Naive B cell (primary cell): ENCODE measurements around the gene FAM221B. TPM values are rescaled to one million over a fixed set of nuclear protein-coding genes. Genes with fewer than 3 reads are reported as not detected.

Source experiments
- ATAC-seq, 2 donors: fragments of 150-1000 bp; cut with Tn5 transposase; 2 replicates each; pipeline ENCODE4 v1.10.0; 2021; ENCODE audit warnings: low read depth in 2 of 2, mild to moderate bottlenecking in 2 of 2, moderate library complexity in 2 of 2
- DNase-seq: peaks from one replicate; pipeline ENCODE4 v3.0.0; 2022
- H3K27ac Mint-ChIP-seq, 6 donors: one replicate each; pipeline ENCODE4 v1.8.0; 2020 to 2022; ENCODE audit warnings: mild to moderate bottlenecking in 6 of 6, mixed read lengths in 6 of 6, moderate library complexity in 5 of 6, inconsistent platforms in 2 of 6
- H3K27me3 Mint-ChIP-seq, 3 donors: one replicate each; pipeline ENCODE4 v1.8.0; 2021 to 2022; ENCODE audit warnings: mixed read lengths in 3 of 3, mild to moderate bottlenecking in 1 of 3
- H3K36me3 Mint-ChIP-seq, 2 donors: one replicate each; pipeline ENCODE4 v1.8.0; 2020 to 2022; ENCODE audit warnings: mixed read lengths in 2 of 2, inconsistent platforms in 1 of 2, mild to moderate bottlenecking in 1 of 2
- H3K4me1 Mint-ChIP-seq, 3 donors: one replicate each; pipeline ENCODE4 v1.8.0; 2020 to 2022; ENCODE audit warnings: mixed read lengths in 3 of 3, inconsistent platforms in 1 of 3, mild to moderate bottlenecking in 1 of 3, moderate library complexity in 1 of 3
- H3K4me3 Mint-ChIP-seq, 8 donors: one replicate each; pipeline ENCODE4 v1.8.0; 2020 to 2022; ENCODE audit warnings: mild to moderate bottlenecking in 8 of 8, mixed read lengths in 8 of 8, moderate library complexity in 8 of 8, inconsistent platforms in 2 of 8
- H3K9me3 Mint-ChIP-seq, 7 donors: one replicate each; pipeline ENCODE4 v1.8.0; 2020 to 2022; ENCODE audit warnings: mixed read lengths in 7 of 7, mild to moderate bottlenecking in 5 of 7, inconsistent platforms in 2 of 7, moderate library complexity in 1 of 7
- polyA plus RNA-seq, 6 donors: library from polyadenylated mRNA; unstranded; fragments of 300-500 nt; fragmentation: Illumina TruSeq; gene quantifications; one replicate each; pipeline ENCODE4 v1.2.3, GENCODE V29; 2021; ENCODE audit warnings: low read depth in 6 of 6

Gene FAM221B
- polyA plus RNA-seq, 6 donors from 2014 or later = not detected

DNA sequence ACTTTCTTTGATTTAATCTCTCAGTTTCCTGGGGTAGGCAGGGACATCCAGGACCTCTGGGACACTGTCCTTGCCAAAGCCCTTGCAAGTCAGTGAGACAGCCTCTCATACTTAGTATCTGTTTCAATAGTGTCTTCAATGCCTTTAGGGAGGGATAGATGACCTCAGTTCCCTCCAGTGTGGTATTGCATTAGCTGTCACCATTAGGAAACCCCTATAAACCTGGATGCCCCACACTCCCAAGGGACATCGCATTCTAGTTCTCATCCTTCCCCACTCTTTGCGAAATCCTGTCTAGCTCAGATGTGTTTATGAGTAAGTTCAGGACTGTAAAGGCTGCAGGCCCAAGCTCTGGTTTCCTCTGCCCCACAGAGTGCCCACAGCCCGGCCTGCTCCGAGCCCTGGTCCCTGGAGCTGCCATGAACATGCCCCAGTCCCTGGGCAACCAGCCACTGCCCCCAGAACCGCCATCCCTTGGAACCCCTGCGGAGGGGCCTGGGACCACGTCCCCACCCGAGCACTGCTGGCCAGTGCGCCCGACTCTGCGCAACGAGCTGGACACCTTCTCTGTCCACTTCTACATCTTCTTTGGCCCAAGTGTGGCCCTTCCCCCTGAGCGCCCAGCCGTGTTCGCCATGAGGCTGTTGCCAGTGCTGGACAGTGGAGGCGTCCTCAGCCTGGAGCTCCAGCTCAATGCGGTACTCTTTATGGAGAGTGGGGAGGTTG, 13.7 kb upstream of the FAM221B start:
- DNase-seq = no peak
- no peaks in the 10 kb centered on the region for H3K36me3 Mint-ChIP-seq
- H3K4me1 Mint-ChIP-seq = peaks cover 61 to 72% (median 62%) of the 10 kb centered on the region in 3 donors
- H3K9me3 Mint-ChIP-seq = peaks cover 0 to 2% (median 0%) of the 10 kb centered on the region in 7 donors
- peak overlapping the region in 1 of 6 donors; percentile 64 for H3K27ac Mint-ChIP-seq
- H3K4me3 Mint-ChIP-seq = peak overlapping the region in 1 of 8 donors; percentile 40
- no peak for ATAC-seq
- H3K27me3 Mint-ChIP-seq = peaks cover 0 to 5% (median 0%) of the 10 kb centered on the region in 3 donors

DNA sequence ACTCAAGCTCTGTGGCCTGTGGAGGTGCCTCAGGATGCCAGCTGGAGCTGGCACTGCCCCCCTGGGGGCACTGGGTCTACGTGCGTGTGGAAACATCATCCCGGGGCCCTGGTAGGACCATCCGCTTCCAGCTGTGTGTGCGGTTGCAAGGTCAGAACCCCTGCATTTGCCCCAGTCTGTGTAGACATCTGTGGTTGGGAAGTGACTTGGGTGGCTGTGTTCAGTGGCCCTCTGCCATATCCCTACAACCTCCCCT, 13.0 kb upstream of the FAM221B start:
- ATAC-seq = no peak
- DNase-seq = no peak
- Mint-ChIP-seq H3K36me3 (no peaks in the 10 kb centered on the region), H3K9me3 (peaks cover 0 to 2% (median 0%) of the 10 kb centered on the region in 7 donors), H3K4me3 (no peak overlapping the region), H3K4me1 (peaks cover 58 to 66% (median 61%) of the 10 kb centered on the region in 3 donors), H3K27ac (no peak overlapping the region), H3K27me3 (peaks cover 0 to 5% (median 0%) of the 10 kb centered on the region in 3 donors)

DNA sequence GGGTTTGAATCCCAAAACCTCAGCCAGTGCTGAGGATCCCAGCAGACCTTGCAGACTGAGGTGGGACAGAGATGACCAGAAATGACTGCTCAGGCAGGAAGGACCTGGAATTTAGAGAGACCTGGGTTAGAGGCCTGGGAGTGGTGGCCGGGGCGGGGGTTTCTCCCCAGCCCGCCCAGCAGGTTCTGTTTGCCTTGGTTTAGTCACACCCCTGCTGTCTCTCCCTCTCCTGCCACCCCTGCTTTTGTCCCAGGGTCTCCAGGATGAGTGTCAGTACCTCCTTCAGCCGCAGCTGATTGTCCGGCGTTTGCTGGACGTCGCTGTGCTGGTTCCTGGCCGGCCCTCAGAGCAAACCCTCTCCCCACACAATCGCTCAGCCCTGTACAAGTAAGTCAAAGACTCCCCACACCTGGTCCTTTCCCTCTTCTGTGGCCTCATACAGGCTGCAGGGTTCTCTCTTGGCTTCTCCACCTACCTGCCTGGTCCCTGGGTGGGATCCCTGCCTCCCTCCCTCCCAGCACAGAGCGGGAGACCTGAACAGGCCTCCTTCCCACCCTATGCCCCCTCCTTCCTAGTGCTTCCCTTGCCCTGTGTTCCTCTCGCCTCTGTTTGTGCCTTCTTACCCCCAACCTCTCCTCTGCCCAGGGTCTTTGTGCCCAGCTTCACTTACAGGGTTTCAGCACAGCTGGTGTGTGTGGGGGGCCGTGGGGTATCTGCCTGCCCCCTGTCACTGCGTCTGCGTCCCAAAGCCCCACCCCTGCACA, 12.5 kb upstream of the FAM221B start:
- DNase-seq (no peak), ATAC-seq (no peak)
- Mint-ChIP-seq H3K4me3 (no peak overlapping the region), H3K27ac (peak overlapping the region in 3 of 6 donors; percentile 29 to 72 (median 37)), H3K4me1 (peaks cover 60 to 64% (median 62%) of the 10 kb centered on the region in 3 donors), H3K36me3 (no peaks in the 10 kb centered on the region), H3K9me3 (peaks cover 0 to 2% (median 0%) of the 10 kb centered on the region in 7 donors), H3K27me3 (peaks cover 0 to 5% (median 0%) of the 10 kb centered on the region in 3 donors)

DNA sequence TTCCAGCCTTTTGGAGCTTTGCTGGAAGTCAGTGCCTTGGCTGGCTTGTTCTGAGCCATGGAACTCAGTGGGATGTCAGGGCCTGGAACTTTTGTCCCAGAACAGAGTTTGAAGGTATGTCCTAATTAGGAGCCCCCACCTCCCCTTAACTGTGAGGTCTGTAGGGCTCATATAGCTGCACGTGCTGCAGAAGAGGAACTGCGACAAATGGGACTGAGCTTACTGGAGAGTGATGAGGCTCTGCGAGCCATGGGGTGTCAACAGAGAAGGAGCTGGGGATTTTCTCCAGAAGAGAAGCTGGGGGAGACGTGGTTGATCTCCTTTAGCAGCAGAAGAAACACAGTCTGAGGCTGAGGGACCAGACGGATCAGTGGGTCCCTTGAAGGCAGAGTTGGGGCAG, 11.4 kb upstream of the FAM221B start:
- H3K27ac Mint-ChIP-seq = peak overlapping the region in 2 of 6 donors; percentile 59 to 81
- peaks cover 0 to 5% (median 0%) of the 10 kb centered on the region in 3 donors for H3K27me3 Mint-ChIP-seq
- H3K9me3 Mint-ChIP-seq = peaks cover 0 to 2% (median 0%) of the 10 kb centered on the region in 7 donors
- H3K36me3 Mint-ChIP-seq = no peaks in the 10 kb centered on the region
- no peak overlapping the region for H3K4me3 Mint-ChIP-seq
- ATAC-seq = peak; percentile 64 to 71
- H3K4me1 Mint-ChIP-seq = peaks cover 53 to 61% (median 60%) of the 10 kb centered on the region in 3 donors
- DNase-seq = peak; percentile 40

DNA sequence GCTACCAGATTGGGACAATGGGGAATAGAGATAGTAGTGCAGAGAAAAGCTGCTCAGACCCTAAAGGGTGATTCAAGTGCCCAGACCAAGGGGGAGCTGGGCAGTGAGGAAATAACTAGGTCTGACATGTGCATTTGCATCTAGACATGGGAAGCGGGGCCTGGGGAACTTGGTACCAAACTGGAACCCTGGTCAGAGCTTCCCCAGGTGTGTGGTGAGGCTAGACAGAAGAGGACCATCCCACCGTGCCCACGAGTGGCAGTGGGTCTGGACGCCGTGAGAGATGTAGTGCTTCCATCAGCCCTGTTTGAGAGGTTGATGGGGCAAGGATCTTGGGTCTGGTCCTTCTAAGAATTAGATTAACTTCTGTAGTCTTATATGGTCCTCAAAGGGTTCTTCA, 8.1 kb upstream of the FAM221B start:
- peaks cover 54 to 57% (median 55%) of the 10 kb centered on the region in 3 donors for H3K4me1 Mint-ChIP-seq
- H3K36me3 Mint-ChIP-seq = no peaks in the 10 kb centered on the region
- DNase-seq (no peak), ATAC-seq (no peak)
- H3K27ac Mint-ChIP-seq = peak overlapping the region in 1 of 6 donors; percentile 33
- no peak overlapping the region for H3K4me3 Mint-ChIP-seq
- peaks cover 0 to 5% (median 0%) of the 10 kb centered on the region in 3 donors for H3K27me3 Mint-ChIP-seq
- peaks cover 0 to 2% (median 0%) of the 10 kb centered on the region in 7 donors for H3K9me3 Mint-ChIP-seq

DNA sequence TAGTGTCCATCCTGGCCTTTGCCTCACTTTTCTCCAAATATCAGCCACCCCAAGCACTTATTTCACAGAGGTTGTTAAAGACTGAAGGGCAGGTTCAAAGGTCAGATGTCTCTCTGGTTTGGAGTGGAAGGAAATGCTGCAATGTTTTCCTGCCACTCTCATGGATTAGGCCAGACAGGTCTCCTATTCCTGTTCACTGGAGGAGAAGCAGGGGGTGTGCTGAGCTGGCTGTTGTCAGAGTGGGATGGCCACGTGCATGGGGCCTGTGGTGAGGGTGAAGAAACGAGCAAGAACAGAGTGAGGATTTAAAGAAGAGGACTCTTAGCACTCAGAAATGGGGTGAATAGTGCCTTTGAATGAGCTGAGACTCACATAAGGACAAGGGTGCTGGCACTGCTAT, 7.2 kb upstream of the FAM221B start:
- peaks cover 0 to 2% (median 0%) of the 10 kb centered on the region in 7 donors for H3K9me3 Mint-ChIP-seq
- DNase-seq (no peak), ATAC-seq (no peak)
- no peaks in the 10 kb centered on the region for H3K36me3 Mint-ChIP-seq
- peaks cover 0 to 5% (median 0%) of the 10 kb centered on the region in 3 donors for H3K27me3 Mint-ChIP-seq
- peak overlapping the region in 1 of 8 donors; percentile 31 for H3K4me3 Mint-ChIP-seq
- H3K4me1 Mint-ChIP-seq = peaks cover 53 to 57% (median 56%) of the 10 kb centered on the region in 3 donors
- H3K27ac Mint-ChIP-seq = no peak overlapping the region

DNA sequence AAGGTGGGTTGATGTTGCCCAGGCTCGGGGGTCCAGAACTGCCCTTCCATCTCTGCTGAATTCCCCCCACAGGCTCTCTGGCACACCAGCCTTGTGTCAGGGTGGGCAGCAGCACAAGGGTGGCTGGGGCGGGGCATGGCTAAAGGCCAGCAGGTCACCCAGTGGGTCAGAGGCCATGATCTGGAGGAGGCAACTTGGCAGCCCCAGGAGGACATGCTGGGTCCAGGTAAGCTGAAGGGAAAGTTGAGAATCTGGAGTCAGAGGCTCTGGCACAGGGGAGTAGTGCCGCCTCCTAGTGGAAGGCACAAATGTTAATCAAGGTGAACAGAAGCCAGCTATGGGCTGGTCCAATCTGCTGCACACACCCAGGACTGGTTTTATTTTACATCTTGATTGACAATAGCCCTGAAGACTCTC, 6.7 kb upstream of the FAM221B start:
- Mint-ChIP-seq H3K4me1 (peaks cover 52 to 57% (median 56%) of the 10 kb centered on the region in 3 donors), H3K4me3 (peak overlapping the region in 3 of 8 donors; percentile 30 to 72 (median 31)), H3K27me3 (peaks cover 0 to 5% (median 0%) of the 10 kb centered on the region in 3 donors), H3K36me3 (no peaks in the 10 kb centered on the region), H3K9me3 (peaks cover 0 to 2% (median 0%) of the 10 kb centered on the region in 7 donors), H3K27ac (peak overlapping the region in 1 of 6 donors; percentile 80)
- DNase-seq (no peak), ATAC-seq (no peak)

DNA sequence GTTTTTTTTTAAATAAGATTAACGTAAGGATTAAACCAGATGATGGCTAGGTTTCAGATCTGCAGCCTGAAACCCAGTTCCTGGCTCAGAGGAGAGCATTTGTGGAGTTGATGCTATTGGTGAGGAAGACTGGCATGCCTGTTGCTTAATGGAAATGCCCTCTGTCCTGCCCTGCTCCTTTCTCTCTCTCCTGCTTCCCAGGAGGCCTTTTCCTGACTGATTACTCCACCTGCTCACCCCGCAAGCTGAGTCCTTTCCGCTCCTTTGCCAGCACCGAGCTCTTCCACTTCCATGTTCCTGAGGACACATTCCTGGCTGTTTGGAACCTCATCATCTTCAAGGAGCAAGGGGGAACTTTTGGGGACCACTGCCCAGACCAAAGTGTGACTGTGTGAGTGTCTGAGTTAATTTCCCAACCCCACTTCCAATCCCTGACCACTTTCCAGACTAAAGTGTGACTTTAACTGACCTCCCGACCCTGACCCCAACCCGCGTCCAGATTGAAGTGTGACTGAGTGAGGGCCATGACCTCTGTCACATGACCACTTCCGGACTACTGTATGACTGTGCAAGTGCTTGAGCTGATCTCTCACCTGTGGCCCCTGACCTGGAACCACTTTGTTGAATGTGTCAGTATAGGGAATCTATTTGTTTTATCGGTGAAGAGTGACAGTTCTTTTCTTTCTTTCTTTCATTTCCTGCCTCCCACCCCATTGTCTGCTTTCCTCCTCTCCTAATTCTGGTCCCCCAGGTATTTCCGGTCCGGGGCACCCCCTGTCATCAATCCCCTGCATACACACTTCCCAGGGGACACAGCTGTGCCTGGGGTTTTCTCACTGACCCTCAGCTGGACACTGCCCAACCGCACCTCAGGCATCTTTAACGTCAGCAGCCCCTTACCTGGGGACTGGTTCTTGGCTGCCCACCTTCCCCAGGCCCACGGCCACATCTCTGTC, 6.0 kb upstream of the FAM221B start:
- ATAC-seq (no peak), DNase-seq (no peak)
- Mint-ChIP-seq H3K9me3 (no peaks in the 10 kb centered on the region), H3K27ac (peak overlapping the region in 4 of 6 donors; percentile 55 to 89 (median 82)), H3K36me3 (no peaks in the 10 kb centered on the region), H3K27me3 (no peaks in the 10 kb centered on the region), H3K4me1 (peaks cover 53 to 58% (median 57%) of the 10 kb centered on the region in 3 donors), H3K4me3 (peak overlapping the region in 7 of 8 donors; percentile 3 to 75 (median 41))

DNA sequence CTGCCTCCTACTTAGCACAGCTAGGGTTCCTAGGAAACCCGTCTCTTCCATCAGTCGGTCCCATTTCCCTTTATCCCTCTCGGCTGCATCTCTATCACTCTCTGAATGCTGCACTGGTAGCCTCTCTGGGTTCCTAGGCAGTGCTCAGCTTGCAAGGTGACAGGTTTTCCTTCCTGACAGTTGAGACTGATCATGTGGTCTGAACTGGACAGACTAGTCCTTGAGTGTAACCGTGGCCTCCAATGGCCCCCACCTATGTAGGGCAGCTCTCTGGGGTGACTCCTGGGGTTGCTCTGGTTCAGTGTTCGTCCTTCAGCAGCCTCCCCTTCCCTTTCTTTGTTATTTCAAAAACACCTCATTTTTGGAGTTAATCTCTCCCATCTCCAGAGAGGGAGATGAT, 4.3 kb upstream of the FAM221B start:
- H3K4me3 Mint-ChIP-seq = peak overlapping the region in 1 of 8 donors; percentile 59
- DNase-seq = no peak
- H3K27me3 Mint-ChIP-seq = no peaks in the 10 kb centered on the region
- H3K36me3 Mint-ChIP-seq = no peaks in the 10 kb centered on the region
- no peaks in the 10 kb centered on the region for H3K9me3 Mint-ChIP-seq
- no peak for ATAC-seq
- peaks cover 56 to 64% (median 60%) of the 10 kb centered on the region in 3 donors for H3K4me1 Mint-ChIP-seq
- peak overlapping the region in 4 of 6 donors; percentile 20 to 89 (median 84) for H3K27ac Mint-ChIP-seq

DNA sequence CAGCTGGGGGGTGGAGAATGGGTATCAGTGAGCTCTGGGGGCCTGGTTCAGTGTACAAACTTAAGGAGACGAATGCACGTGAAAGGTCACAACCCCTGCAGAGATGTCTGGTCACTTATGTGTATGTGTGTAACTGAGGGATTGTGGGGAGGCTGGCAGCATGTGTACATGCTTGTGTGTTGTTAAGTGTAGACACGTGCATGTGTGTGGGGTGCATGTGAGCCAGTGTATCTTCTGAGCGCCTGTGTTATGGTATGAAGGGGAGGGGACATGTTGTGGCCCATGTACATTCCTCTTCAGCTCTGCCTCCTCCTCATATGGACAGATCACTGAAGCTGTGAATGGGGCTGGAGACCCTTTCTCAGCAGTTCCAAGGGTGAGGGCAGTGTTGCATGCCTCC, 2.5 kb upstream of the FAM221B start:
- Mint-ChIP-seq H3K27ac (peak overlapping the region in 4 of 6 donors; percentile 18 to 92 (median 54)), H3K4me1 (peaks cover 57 to 73% (median 63%) of the 10 kb centered on the region in 3 donors)
- ATAC-seq = no peak

DNA sequence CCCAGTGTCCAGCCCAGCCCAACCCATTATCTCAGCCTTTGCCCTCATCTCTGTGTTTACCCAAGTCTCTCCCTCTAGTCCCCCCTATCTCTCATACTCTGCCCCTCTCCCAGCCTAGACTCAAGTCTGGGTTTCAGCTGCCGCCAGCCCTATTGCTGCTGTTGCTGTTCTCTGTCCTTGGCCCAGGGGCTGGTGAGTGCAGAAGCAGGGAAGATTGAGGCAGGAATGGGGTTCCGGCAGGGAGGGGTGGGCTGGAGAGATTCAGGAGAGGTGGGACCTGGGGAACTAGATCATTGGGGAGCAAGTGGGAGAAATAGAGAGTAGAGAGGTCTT, 1.2 kb upstream of the FAM221B start:
- ATAC-seq (no peak), DNase-seq (no peak)
- peak overlapping the region; percentile 64 to 92 (median 84) for H3K27ac Mint-ChIP-seq
- peaks cover 50 to 66% (median 60%) of the 10 kb centered on the region in 3 donors for H3K4me1 Mint-ChIP-seq
- H3K27me3 Mint-ChIP-seq = no peaks in the 10 kb centered on the region
- no peaks in the 10 kb centered on the region for H3K36me3 Mint-ChIP-seq
- H3K4me3 Mint-ChIP-seq = peak overlapping the region; percentile 81 to 92 (median 90)
- H3K9me3 Mint-ChIP-seq = no peaks in the 10 kb centered on the region

More for the DNA sequence above, 2.5 kb upstream of the FAM221B start:
- DNase-seq = no peak
- H3K36me3 Mint-ChIP-seq = no peaks in the 10 kb centered on the region
- H3K9me3 Mint-ChIP-seq = no peaks in the 10 kb centered on the region
- no peaks in the 10 kb centered on the region for H3K27me3 Mint-ChIP-seq
- peak overlapping the region in 3 of 8 donors; percentile 43 to 81 (median 74) for H3K4me3 Mint-ChIP-seq

DNA sequence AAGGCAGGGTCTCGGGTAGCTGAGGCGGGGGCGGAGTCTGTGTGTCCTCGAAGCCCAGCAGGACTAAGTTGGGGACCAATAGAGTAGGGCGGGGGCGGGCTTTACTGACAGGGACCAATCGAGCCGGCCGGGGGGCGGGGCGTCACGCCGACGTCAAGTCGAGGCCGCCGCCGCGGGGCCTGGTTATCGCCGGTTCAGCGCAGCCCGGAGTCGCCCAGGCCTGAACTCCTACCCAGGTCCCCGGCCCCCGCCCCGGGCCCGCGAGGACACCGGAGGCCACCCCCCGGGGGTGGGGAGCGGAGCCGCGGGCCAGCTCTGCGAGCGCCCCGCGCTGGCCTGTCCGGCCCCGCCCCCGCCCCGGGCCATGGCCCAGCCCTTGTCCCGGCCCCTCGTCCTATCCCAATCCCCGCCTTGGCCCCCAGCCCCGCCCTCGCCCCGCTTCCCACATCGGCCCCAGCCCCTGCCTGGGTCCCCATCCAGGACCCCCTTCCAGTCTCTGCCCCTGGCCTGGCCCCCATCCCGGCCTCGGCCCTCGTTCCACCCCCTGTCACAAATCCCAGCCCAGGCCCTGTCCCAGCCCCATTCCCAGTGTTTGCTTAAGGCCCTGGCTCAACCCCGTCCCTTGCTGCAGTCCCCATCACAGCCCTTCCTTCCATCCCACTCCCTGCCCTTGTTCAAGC, 692 bp upstream of the FAM221B start, which contains the start of gene TMEM8B:
Gene TMEM8B (plus strand): TSS at position 145 of the 680 bp plus-strand sequence. CDS start 220 bp downstream, at position 365.
- Mint-ChIP-seq H3K9me3 (no peaks in the 10 kb centered on the region), H3K4me1 (peaks cover 45 to 61% (median 55%) of the 10 kb centered on the region in 3 donors)
- peak; percentile 85 for DNase-seq

More for the DNA sequence above, 692 bp upstream of the FAM221B start, which contains the start of gene TMEM8B:
- Mint-ChIP-seq H3K36me3 (no peaks in the 10 kb centered on the region), H3K27ac (peak within 1 kb of the TSS; percentile 85 to 96 (median 91)), H3K4me3 (peak within 1 kb of the TSS; percentile 87 to 100 (median 96)), H3K27me3 (no peaks in the 10 kb centered on the region)
- peak; percentile 84 to 87 for ATAC-seq
